ENCODE measurements around the gene PRDM15. TPM values are rescaled to one million over a fixed set of nuclear protein-coding genes. Genes with fewer than 3 reads are reported as not detected.

The PRDM15 gene
- total RNA-seq, 1 experiment from 2014 or later: 9.8 TPM

GRCh38 chr21:41843584-41843983 lies 35.6 kb downstream of the PRDM15 start:
- peaks cover 3 to 21% of the 10 kb centered on the region in 2 experiments; a peak in 2 of 4 replicates for H3K4me1 ChIP-seq (ENCODE audit: control insufficient read depth in 1 of 2, insufficient read depth in 2 of 2, low read length in 2 of 2)
- TF ChIP-seq CEBPB (IDR thresholded peaks at IDR 0.05; ENCODE audit: low read depth): no peak
- H4K20me1 ChIP-seq (ENCODE audit: insufficient read depth): no peaks in the 10 kb centered on the region
- H3K79me2 ChIP-seq (ENCODE audit: insufficient read depth, low read length): no peaks in the 10 kb centered on the region
- ChIA-PET CTCF (no interaction called here), RAD21 (ENCODE audit: low non-redundant PET in 1 of 2, low total read pairs in 2 of 2, uncharacterized antibody in 2 of 2, unreplicated experiment in 2 of 2) (no interaction called here), POLR2A (no interaction called here)
- H3K9me2 ChIP-seq (ENCODE audit: insufficient read depth): no peaks in the 10 kb centered on the region
- H3K4me3 ChIP-seq (replicated peaks in 1 of 2; ENCODE audit: low read depth in 1 of 2, low read length in 2 of 2): no peak overlapping the region
- ATAC-seq: no peak
- H3K4me2 ChIP-seq (ENCODE audit: low read length): no peak overlapping the region
- DNase-seq (ENCODE audit: low read depth, low spot score): no peak
- no peak overlapping the region for H2AFZ ChIP-seq (ENCODE audit: low read depth, low read length, poor library complexity, severe bottlenecking)
- H3K9me3 ChIP-seq (ENCODE audit: control insufficient read depth in 1 of 2, insufficient read depth in 1 of 2, low read depth in 1 of 2, low read length in 2 of 2): peaks cover 5 to 12% of the 10 kb centered on the region in 2 experiments; a peak in 3 of 4 replicates
- H3K27me3 ChIP-seq (ENCODE audit: insufficient read depth, low read length): no peaks in the 10 kb centered on the region
- H3K27ac ChIP-seq (ENCODE audit: low read depth, low read length): no peak overlapping the region
- intact Hi-C loops (cut with micrococcal nuclease): no loop called here
- 0 out of 4 replicates have a peak, but pooled peaks cover 0 to 8% of the 10 kb centered on the region in 2 experiments for H3K36me3 ChIP-seq (ENCODE audit: control insufficient read depth in 1 of 2, insufficient read depth in 2 of 2, low read length in 2 of 2)
- no TSS peak for BruUV-seq (replicated peaks)
- no peak overlapping the region for H3K9ac ChIP-seq (ENCODE audit: low read length)

GRCh38 chr21:41840880-41841279 lies 38.3 kb downstream of the PRDM15 start:
- Histone ChIP-seq H3K4me2 (ENCODE audit: low read length) (no peak overlapping the region), H3K27ac (ENCODE audit: low read depth, low read length) (no peak overlapping the region), H3K9ac (ENCODE audit: low read length) (no peak overlapping the region), H3K9me2 (ENCODE audit: insufficient read depth) (no peaks in the 10 kb centered on the region), H3K4me1 (ENCODE audit: control insufficient read depth in 1 of 2, insufficient read depth in 2 of 2, low read length in 2 of 2) (peaks cover 3 to 18% of the 10 kb centered on the region in 2 experiments; a peak in 2 of 4 replicates), H2AFZ (ENCODE audit: low read depth, low read length, poor library complexity, severe bottlenecking) (no peak overlapping the region), H3K36me3 (ENCODE audit: control insufficient read depth in 1 of 2, insufficient read depth in 2 of 2, low read length in 2 of 2) (peaks cover 2 to 19% of the 10 kb centered on the region in 2 experiments; a peak in 1 of 4 replicates), H3K4me3 (replicated peaks in 1 of 2; ENCODE audit: low read depth in 1 of 2, low read length in 2 of 2) (no peak overlapping the region), H3K27me3 (ENCODE audit: insufficient read depth, low read length) (no peaks in the 10 kb centered on the region), H3K9me3 (ENCODE audit: control insufficient read depth in 1 of 2, insufficient read depth in 1 of 2, low read depth in 1 of 2, low read length in 2 of 2) (peaks cover 5 to 12% of the 10 kb centered on the region in 2 experiments; a peak in 3 of 4 replicates), H4K20me1 (ENCODE audit: insufficient read depth) (no peaks in the 10 kb centered on the region), H3K79me2 (ENCODE audit: insufficient read depth, low read length) (no peaks in the 10 kb centered on the region)
- intact Hi-C loops (cut with micrococcal nuclease): no loop called here
- ChIA-PET CTCF (interaction anchor here (1.1 kb wide), 1 partner anchor 293 kb away, joined by 3 read pairs; no protein-coding TSS in a partner anchor), RAD21 (ENCODE audit: low non-redundant PET in 1 of 2, low total read pairs in 2 of 2, uncharacterized antibody in 2 of 2, unreplicated experiment in 2 of 2) (no interaction called here), POLR2A (no interaction called here)
- no peak for DNase-seq (ENCODE audit: low read depth, low spot score)
- no peak for TF ChIP-seq RAD21 (IDR thresholded peaks at IDR 0.05; ENCODE audit: low read depth)
- no peak for TF ChIP-seq CEBPB (IDR thresholded peaks at IDR 0.05; ENCODE audit: low read depth)
- no peak for TF ChIP-seq EZH2phosphoT487 (IDR thresholded peaks at IDR 0.05; ENCODE audit: borderline replicate concordance)
- TF ChIP-seq JUND (IDR thresholded peaks at IDR 0.05): no peak
- TF ChIP-seq REST (IDR thresholded peaks at IDR 0.05; ENCODE audit: low read depth): no peak
- TF ChIP-seq SP1 (IDR thresholded peaks at IDR 0.05; ENCODE audit: low read depth): no peak
- no peak for TF ChIP-seq TCF7L2 (IDR thresholded peaks at IDR 0.05; ENCODE audit: borderline replicate concordance, extremely low read depth, insufficient read depth, insufficient read length)
- no peak for ATAC-seq
- no TSS peak for BruUV-seq (replicated peaks)
